ENCODE measurements around the gene RASAL3.

DNA sequence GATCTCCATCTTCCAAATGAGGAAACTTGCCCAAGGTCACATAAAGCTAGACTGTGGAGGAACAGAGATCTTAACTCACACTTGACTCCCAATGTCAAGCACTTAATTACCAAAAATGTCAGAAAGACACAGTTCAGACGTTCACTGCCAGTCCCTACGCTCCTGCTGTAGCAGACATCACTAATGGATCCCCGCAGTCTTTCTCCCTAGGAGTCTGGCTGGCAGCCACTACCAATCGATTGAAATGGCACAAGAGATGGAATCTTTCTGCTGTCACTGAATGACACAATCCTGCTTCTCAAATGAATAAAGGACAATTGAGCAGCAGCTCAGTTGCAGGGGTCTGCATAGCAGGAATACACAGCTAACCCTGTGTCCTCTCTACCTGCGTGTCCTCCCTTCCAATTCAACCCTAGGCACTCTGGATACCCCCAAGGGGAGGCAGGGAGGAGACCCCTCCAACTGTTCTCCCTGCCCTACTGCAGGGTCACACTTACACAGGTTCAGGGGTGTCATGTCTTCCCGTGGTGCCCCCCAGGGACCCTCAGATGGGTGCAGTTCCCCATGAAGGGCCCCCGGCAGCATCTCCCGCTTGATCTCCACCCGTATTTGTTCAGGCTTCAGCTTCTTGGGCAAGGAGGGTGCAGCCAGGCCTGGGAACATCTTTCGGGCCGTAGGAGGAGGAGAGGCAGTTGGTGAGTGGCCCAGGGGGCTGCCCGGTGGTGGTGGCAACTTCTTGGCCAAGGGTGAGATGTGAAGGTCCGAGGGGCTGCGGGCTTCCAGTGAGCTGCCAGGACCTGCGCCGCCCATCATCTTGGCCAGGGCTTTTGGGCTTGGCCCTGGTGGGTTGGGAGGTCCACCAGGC is 37.6 kb downstream of the RASAL3 start:
- TF ChIP-seq POLR2A (IDR thresholded peaks at IDR 0.05; ENCODE audit: low read length) (no peak), CTCF (IDR thresholded peaks at IDR 0.05) (no peak), MAZ (IDR thresholded peaks at IDR 0.05; ENCODE audit: borderline replicate concordance, low read depth, low read length) (no peak), RFX5 (IDR thresholded peaks at IDR 0.05) (no peak), FOSL2 (IDR thresholded peaks at IDR 0.05) (no peak), FOSL2 (CRISPR knock-in tag; IDR thresholded peaks at IDR 0.05) (no peak), EP300 (IDR thresholded peaks at IDR 0.05) (no peak), RNF2 (IDR thresholded peaks at IDR 0.05; ENCODE audit: borderline replicate concordance, low read depth) (no peak), RCOR1 (IDR thresholded peaks at IDR 0.05; ENCODE audit: low read depth, low read length) (no peak), TP53 (CRISPR knock-in tag; IDR thresholded peaks at IDR 0.05) (no peak), CHD2 (IDR thresholded peaks at IDR 0.05; ENCODE audit: low read length, partially characterized antibody) (no peak), HDAC2 (IDR thresholded peaks at IDR 0.05) (no peak)
- TF ChIP-seq, protein P1, sequence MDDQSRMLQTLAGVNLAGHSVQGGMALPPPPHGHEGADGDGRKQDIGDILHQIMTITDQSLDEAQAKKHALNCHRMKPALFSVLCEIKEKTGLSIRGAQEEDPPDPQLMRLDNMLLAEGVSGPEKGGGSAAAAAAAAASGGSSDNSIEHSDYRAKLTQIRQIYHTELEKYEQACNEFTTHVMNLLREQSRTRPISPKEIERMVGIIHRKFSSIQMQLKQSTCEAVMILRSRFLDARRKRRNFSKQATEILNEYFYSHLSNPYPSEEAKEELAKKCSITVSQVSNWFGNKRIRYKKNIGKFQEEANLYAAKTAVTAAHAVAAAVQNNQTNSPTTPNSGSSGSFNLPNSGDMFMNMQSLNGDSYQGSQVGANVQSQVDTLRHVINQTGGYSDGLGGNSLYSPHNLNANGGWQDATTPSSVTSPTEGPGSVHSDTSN (IDR thresholded peaks at IDR 0.05), result no peak
- TF ChIP-seq, protein P2, sequence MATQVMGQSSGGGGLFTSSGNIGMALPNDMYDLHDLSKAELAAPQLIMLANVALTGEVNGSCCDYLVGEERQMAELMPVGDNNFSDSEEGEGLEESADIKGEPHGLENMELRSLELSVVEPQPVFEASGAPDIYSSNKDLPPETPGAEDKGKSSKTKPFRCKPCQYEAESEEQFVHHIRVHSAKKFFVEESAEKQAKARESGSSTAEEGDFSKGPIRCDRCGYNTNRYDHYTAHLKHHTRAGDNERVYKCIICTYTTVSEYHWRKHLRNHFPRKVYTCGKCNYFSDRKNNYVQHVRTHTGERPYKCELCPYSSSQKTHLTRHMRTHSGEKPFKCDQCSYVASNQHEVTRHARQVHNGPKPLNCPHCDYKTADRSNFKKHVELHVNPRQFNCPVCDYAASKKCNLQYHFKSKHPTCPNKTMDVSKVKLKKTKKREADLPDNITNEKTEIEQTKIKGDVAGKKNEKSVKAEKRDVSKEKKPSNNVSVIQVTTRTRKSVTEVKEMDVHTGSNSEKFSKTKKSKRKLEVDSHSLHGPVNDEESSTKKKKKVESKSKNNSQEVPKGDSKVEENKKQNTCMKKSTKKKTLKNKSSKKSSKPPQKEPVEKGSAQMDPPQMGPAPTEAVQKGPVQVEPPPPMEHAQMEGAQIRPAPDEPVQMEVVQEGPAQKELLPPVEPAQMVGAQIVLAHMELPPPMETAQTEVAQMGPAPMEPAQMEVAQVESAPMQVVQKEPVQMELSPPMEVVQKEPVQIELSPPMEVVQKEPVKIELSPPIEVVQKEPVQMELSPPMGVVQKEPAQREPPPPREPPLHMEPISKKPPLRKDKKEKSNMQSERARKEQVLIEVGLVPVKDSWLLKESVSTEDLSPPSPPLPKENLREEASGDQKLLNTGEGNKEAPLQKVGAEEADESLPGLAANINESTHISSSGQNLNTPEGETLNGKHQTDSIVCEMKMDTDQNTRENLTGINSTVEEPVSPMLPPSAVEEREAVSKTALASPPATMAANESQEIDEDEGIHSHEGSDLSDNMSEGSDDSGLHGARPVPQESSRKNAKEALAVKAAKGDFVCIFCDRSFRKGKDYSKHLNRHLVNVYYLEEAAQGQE (IDR thresholded peaks at IDR 0.05), result no peak
